Lung (tissue), 12 donors: ENCODE data around the gene NTNG2. TPM values are rescaled to one million over a fixed set of nuclear protein-coding genes. Genes with fewer than 3 reads are reported as not detected.

Experiments used
- ATAC-seq: fragments of 200-7000 bp; cut with Tn5 transposase; one replicate; pipeline ENCODE4 v1.9.1; 2020; ENCODE audit warnings: moderate number of reproducible peaks; ENCODE audit not compliant: insufficient read depth, low FRiP score
- DNase-seq, 3 donors: peaks; one replicate each; pipeline ENCODE4 v3.0.0-alpha.2; 2013 to 2017
- H3K27ac ChIP-seq, 2 donors: one replicate each; pipeline ENCODE4 v1.5.1; 2013; ENCODE audit warnings: mild to moderate bottlenecking in 2 of 2, moderate library complexity in 2 of 2, control low read depth in 1 of 2, inconsistent platforms in 1 of 2, low read depth in 1 of 2, low read length in 1 of 2
- H3K27me3 ChIP-seq, 3 donors: one replicate each; pipeline ENCODE4 v1.5.1; 2013; ENCODE audit warnings: low read length in 2 of 3; ENCODE audit not compliant: control insufficient read depth in 3 of 3, insufficient read depth in 3 of 3
- H3K36me3 ChIP-seq, 4 donors: one replicate each; pipeline ENCODE4 v1.5.1; 2013; ENCODE audit warnings: low read length in 4 of 4, mild to moderate bottlenecking in 1 of 4, moderate library complexity in 1 of 4; ENCODE audit not compliant: control insufficient read depth in 4 of 4, insufficient read depth in 4 of 4
- H3K4me1 ChIP-seq, 5 donors: one replicate each; pipeline ENCODE4 v1.5.1; 2013; ENCODE audit warnings: low read length in 5 of 5, mild to moderate bottlenecking in 2 of 5, moderate library complexity in 1 of 5; ENCODE audit not compliant: control insufficient read depth in 5 of 5, insufficient read depth in 5 of 5
- H3K4me3 ChIP-seq: one replicate; pipeline ENCODE4 v1.5.1; 2013; ENCODE audit warnings: mild to moderate bottlenecking, control low read depth, moderate library complexity
- H3K9ac ChIP-seq, 2 donors: one replicate each; pipeline ENCODE4 v1.5.1; 2013; ENCODE audit warnings: low read length in 2 of 2, control low read depth in 1 of 2; ENCODE audit not compliant: insufficient read depth in 1 of 2
- H3K9me3 ChIP-seq, 4 donors: one replicate each; pipeline ENCODE4 v1.5.1; 2013; ENCODE audit warnings: low read length in 3 of 4, mild to moderate bottlenecking in 1 of 4, moderate library complexity in 1 of 4; ENCODE audit not compliant: control insufficient read depth in 4 of 4, insufficient read depth in 3 of 4
- CTCF ChIP-seq: IDR thresholded peaks from 2 replicates; pipeline ENCODE4 v1.5.1; 2012; ENCODE audit warnings: mild to moderate bottlenecking; ENCODE audit errors: control extremely low read depth, extremely low read depth
- WGBS, 2 donors: extraction: QIAGEN DNeasy Blood & Tissue Kit; methylation state at CpG; one replicate each; pipeline ENCODE4 v1.1.7; 2013; 5-methylcytosine and 5-hydroxymethylcytosine counted together
- polyA plus RNA-seq, 2 donors: library from polyadenylated mRNA; stranded (reverse); fragments of 200-250 nt; gene quantifications; one replicate each; pipeline ENCODE4 v1.2.1, GENCODE V29; 2013
- total RNA-seq, 2 donors: library from RNA; depleted of rRNA in 1 of 2; stranded (reverse); fragments of >200 nt in 1 of 2; gene quantifications; one replicate each; pipeline ENCODE4 v1.2.1, GENCODE V29; 2014 to 2021
- donor health status: control.
- donor health status: control.
- donor health status: Bipolar disorder and iron deficiency.
- donor health status: healthy.
- donor health status: DM: yes; HTN: yes; CAD: no.

NTNG2 gene
- total and polyA plus RNA-seq, 4 donors, result 2.2 to 4.4 (median 2.5) TPM

GRCh38 chr9:132125944-132126679 lies 35.7 kb upstream of the NTNG2 start:
- no peaks in the 10 kb centered on the region for H3K36me3 ChIP-seq
- no peak overlapping the region for H3K9ac ChIP-seq
- H3K4me3 ChIP-seq, result no peak overlapping the region
- H3K27me3 ChIP-seq, result peaks cover 0 to 37% (median 30%) of the 10 kb centered on the region in 3 donors
- no peak for TF ChIP-seq CTCF
- H3K27ac ChIP-seq, result no peak overlapping the region
- DNase-seq (peak in 1 of 3 donors; percentile 6), ATAC-seq (no peak)
- H3K4me1 ChIP-seq, result peaks cover 0 to 10% (median 5%) of the 10 kb centered on the region in 5 donors
- H3K9me3 ChIP-seq, result peaks cover 0 to 3% (median 0%) of the 10 kb centered on the region in 4 donors
- WGBS, 2 donors, result 28 to 34% methylated on average over 20 of the region's 20 CpGs

- TF ChIP-seq CTCF, result no peak
- DNase-seq, result no peak
- H3K4me3 ChIP-seq, result no peak overlapping the region
- no peak overlapping the region for H3K9ac ChIP-seq
- H3K9me3 ChIP-seq, result peaks cover 0 to 3% (median 0%) of the 10 kb centered on the region in 4 donors
- H3K4me1 ChIP-seq, result peaks cover 0 to 10% (median 5%) of the 10 kb centered on the region in 5 donors
- H3K27ac ChIP-seq, result no peak overlapping the region
- no peaks in the 10 kb centered on the region for H3K36me3 ChIP-seq
- peaks cover 0 to 40% (median 36%) of the 10 kb centered on the region in 3 donors for H3K27me3 ChIP-seq
- ATAC-seq, result no peak
- WGBS, 2 donors, result 62 to 71% methylated on average over 13 of the region's 13 CpGs
Measured at GRCh38 chr9:132126680-132127236, 35.1 kb upstream of the NTNG2 start.

GRCh38 chr9:132127888-132128534 lies 33.8 kb upstream of the NTNG2 start:
- no peak for DNase-seq

More at GRCh38 chr9:132127888-132128534, 33.8 kb upstream of the NTNG2 start:
- no peak overlapping the region for H3K27ac ChIP-seq
- H3K4me3 ChIP-seq, result no peak overlapping the region
- H3K9ac ChIP-seq, result no peak overlapping the region
- peak; percentile 27 for ATAC-seq
- no peak for TF ChIP-seq CTCF
- 77 to 80% methylated on average over 15 of the region's 15 CpGs for WGBS, 2 donors
- peaks cover 0 to 10% (median 5%) of the 10 kb centered on the region in 5 donors for H3K4me1 ChIP-seq
- peaks cover 0 to 40% (median 33%) of the 10 kb centered on the region in 3 donors for H3K27me3 ChIP-seq
- H3K36me3 ChIP-seq, result no peaks in the 10 kb centered on the region
- peaks cover 0 to 3% (median 0%) of the 10 kb centered on the region in 4 donors for H3K9me3 ChIP-seq
